Stimulated activated CD4-positive, alpha-beta T cell treated with anti-CD3 and anti-CD28 coated beads, Interleukin-1b, Interleukin-23, amount 100 ng/mL, for 4 hours (primary cell): ENCODE data around the gene SCAMP5.

Experiments used
- DNase-seq, 2 donors: peaks; one replicate each; pipeline ENCODE4 v3.0.0-alpha.2; 2020; ENCODE audit warnings: low read depth in 2 of 2

SCAMP5 gene

DNA sequence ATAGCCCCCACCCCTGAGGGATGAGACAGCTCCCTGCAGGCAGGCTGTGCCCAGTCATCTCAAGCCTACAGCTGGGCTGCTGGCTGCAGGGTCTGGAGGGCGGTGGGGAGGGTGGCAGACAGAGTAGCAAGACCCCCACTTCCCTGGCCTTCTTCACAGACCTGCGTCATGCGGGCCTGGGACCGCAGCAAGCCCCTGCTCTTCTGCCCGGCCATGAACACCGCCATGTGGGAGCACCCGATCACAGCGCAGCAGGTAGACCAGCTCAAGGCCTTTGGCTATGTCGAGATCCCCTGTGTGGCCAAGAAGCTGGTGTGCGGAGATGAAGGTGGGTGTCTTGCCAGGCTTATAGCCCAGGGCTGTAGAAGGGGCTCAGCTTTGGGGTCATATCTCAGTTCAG, 53.0 kb downstream of the SCAMP5 start:
- no peak for DNase-seq

DNA sequence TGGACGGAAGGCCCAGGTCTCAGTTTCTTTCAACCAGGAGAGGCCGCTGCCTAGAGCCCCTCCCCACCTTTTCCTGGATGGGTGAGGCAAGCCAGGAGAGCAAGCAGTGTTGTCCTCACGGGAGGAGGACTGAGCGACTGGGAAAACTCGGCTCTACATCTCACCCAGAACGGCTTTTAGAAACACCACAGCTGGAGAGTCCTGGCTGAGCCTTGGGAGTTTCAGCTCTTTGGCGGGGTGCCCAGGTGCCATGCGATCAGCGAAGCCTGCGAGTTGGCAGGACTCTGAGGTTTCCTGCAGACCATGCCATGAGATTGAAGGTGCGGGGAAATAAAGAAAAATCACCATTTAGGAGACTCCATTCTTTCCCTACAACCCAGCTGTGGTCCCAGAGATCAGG, 54.0 kb downstream of the SCAMP5 start:
- no peak for DNase-seq

DNA sequence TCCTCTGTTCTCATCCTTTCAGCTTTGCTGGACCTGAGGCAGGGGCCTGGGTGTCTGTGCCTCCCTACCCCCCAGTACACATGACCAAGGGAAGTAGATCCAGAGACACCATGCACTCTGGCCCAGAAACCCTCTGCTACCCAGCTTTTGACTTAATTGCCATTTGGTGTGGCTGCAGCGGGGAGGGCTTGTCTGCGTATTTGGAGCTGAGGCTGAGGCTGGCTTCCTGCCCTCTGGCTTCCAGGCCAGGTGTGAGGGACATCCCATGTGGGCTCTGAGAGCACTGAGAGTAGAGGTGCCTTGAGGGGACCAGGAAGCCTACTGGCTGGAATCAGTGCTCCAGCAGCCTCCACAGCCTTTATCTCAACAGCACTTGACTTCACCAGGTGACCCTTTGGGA, 54.9 kb downstream of the SCAMP5 start:
- DNase-seq = no peak

DNA sequence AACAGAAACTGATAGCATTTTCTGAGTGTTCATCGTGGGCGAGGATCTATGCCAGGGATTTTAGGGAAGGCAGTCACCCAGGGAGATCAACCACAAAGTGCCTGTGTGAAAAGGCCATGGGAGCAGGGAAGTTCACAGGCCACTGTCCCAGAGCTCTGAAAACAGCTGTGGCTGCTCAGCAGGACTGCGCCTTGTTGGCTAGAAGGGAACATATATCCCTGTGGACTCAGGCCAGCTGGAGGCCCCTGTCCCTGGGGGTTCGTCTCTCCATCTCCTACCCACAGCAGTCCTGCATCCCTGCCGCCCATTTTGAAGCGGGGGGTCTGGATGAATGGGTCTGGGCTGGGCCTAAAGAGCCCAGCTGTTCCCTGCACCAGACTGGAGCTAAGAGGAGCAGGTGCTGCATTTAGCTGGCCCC, 55.8 kb downstream of the SCAMP5 start:
- no peak for DNase-seq

DNA sequence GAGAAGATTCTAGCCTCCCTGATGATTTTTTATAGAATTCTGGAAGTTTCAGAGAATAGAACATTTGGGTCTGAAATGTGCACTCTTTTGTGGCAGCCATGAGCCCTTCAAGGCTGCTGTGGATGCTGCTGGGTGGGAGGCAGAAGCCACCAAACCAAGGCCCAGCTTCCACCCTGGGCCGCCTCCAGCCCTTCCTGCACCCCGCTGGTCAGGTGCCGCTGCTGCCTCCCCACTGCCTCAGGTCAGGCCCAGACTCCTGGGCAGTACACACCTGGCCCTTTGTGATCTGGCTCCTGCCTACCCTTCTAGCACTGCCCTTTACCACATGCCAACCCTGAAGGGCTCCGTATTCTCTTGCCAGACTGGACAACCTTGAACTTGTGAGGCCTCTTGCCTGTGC, 56.3 kb downstream of the SCAMP5 start:
- DNase-seq = no peak

DNA sequence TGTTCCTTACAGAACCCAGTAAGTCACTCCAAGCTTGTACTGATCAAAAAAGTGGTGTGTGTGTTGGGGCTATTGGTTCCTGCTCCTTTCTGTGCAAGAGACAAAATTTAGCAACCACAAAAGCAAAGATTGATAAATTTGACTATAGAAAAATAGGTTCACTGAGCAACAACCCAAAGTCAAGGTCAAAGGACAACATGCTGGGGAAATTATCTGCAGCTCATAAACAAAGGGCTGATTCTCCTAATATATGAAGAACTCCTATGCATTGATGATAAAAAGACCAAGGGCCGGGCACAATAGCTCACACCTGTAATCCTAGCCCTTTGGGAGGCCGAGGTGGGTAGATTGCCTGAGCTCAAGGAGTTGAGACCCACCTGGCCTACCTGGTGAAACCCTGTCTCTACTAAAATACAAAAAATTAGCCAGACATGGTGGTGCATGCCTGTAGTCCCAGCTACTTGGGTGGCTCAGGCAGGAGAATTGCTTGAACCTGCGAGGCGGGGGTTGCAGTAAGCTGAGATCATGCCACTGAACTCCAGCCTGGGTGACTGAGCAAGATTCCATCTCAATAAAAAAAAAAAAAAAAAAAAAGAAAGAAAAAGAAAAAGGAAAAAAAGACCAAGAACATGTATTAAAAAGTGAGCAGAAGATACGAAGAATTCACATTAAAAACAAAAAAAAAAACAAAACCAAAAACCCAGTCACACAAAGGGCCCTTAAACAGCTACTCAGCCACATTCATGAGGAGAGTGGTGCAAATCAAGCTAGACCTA, 57.8 kb downstream of the SCAMP5 start:
- DNase-seq = no peak

DNA sequence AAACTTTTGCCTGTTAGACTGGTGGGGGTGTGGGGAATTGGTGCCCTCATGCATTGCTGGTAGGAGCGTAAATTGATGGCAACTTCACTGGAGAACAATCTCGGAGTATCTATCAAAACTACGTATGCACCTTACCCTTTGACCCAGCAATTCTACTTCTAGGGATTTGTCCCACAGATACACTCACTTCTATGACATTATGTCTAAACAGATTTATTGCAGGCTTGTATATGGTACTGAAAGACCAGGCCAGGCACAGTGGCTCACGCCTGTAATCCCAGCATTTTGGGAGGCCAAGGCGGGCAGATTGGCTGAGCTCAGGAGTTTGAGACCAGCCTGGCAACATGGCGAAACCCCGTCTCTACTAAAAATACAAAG, 58.4 kb downstream of the SCAMP5 start:
- no peak for DNase-seq

DNA sequence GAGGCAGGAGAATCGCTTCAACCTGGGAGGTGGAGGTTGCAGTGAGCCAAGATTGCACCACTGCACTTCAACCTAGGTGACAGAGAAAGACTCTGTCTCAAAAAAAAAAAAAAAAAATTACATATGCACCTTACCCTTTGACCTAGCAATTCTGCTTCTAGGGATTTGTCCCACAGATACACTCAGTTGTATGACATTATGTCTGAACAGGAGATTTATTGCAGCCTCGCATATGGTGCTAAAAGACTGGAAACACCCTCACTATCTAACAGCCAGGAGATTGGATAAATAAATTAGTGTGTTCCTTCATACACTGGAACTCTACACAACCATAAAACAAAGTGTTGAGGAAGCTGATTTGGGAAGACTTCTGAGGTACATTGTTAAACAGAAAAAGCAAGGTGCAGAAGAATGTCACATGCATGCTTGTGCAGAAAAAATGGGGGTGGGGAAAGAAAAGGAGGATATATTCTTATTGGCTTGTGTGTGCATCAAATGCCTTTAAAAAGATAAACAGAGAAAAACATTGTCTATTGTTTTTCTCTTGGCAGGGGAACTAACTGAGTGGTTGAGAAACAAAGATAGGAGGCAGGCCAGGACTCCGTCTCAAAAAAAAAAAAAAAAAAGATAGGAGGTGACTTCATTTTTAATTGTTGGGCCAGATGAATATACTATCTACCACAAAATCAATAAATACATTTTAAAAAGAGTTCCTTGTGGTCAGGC, 59.0 kb downstream of the SCAMP5 start:
- no peak for DNase-seq

DNA sequence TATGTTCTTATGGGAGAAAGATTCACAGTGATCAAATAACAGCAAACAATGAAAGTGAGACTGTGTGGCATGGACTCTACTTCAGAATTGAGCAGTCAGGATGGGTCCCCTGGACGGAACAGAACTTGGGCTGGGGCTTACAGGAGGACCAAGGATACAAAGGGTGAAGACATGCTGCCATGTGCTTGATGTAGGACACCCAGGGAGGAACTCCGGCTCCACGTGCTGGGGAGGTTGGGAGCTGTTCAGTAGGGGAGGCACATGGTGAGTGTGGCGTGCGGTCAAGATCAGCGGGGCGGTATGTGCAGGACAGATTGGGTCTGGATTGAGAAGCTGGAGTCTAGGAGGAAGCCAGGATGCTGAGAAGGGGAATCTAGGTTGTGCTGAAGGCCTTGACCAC, 60.7 kb downstream of the SCAMP5 start:
- DNase-seq = no peak

DNA sequence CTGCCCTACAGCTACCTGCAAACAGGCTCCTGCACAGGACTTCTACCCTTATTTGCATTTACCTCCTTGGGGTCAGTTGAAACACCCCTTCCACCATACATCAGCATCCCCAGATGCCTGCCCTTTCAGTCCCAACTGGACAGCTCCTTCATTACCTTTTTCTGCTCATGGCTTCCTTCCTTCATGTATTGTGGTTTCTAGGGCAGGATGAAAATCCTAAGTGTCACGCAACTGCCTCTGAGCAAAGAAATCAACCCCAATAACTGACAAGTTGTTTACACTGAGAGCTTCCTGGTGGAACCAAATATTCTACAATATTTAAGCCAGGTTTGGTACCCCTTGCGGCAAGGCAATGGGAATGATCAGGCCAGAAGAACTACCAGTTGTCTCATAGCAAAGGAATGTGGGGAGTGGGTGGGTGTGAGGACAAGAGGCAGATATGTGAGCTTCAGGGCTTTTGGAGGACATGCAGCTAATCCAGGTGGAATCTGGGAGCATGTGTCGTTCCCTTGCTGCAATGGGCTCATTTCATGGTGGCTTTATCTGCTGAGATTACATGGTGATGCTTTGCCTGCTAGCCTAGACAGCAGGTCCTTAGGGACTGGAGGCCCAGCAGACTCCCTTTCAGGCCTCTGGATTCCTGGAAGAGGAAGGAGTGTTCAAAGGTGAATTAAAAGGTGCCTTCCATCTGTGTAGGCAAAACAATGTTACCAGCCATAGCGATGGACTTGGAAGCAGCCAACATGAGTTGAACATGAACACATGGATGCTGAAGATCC, 63.0 kb downstream of the SCAMP5 start:
- no peak for DNase-seq

DNA sequence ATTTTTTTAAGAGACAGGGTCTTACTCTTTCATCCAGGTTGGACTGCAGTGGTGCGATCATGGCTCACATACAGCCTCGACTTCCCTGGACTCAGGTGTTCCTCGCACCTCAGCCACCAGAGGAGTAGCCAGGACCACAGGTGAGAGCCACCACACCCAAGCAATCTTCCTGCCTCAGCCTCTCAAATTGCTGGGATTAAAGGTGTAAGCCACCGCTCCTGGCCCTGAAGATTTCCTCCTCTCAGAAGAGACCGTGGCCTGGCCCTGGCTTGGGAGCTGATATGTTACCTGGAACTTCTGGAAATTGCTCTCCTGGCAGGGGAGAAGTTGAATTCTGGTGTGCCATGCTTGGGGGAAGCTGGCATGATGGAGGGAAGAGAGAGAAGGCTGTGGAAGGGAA, 64.2 kb downstream of the SCAMP5 start:
- DNase-seq = no peak

DNA sequence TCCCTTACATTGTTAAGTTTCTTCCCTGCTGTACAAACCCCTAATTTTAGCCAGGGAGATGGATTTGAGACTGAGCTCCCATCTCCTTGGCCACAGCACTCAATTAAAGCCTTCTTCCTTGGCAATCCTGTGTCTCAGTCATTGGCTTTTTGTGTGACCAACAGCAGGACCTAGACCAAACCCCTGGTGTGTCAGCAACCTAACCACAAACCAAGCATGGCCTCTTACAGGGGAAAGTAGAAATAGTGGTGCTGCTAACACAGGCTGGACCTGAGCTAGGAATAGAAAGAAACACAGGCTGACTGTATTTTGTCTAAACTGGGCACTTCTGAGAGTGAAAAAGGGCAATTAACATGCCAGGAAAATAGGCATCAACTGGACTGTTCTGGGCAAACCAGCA, 65.9 kb downstream of the SCAMP5 start:
- no peak for DNase-seq

DNA sequence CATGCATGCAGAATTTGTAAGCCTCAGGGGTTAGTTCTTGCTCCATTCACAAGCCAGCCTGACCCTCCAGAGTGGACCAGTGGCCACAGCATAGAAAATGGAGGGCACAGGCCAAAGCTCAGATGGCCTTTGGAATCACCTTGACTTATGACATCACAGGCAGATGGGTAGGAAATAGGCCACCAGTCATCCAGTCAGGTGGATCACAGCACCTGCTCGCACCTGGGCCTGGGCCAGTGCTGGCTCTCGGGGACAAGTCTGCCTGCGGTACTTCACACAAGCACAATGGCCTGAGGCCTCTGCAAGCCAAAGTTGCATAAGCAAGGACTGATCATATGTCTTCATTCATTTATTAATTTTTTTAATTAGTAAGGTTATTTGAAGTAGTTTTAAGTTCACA, 67.3 kb downstream of the SCAMP5 start:
- DNase-seq = no peak

DNA sequence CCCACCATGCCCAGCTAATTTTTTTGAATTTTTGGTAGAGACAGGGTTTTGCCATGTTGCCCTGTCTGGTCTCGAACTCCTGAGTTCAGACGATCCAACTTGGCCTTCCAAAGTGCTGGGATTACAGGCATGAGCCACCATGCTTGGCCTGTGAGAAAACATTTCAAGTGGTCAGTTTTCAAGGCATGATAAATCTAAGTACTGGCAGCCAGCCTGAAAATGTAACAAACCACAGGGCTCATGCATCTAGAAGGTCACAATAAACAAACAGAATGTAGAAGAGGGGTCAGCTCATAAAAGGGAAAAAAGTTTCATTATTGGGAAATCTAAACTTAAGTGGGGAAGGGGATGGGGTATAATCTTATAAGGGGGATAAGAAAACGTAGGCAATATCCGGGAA, 68.0 kb downstream of the SCAMP5 start:
- no peak for DNase-seq

DNA sequence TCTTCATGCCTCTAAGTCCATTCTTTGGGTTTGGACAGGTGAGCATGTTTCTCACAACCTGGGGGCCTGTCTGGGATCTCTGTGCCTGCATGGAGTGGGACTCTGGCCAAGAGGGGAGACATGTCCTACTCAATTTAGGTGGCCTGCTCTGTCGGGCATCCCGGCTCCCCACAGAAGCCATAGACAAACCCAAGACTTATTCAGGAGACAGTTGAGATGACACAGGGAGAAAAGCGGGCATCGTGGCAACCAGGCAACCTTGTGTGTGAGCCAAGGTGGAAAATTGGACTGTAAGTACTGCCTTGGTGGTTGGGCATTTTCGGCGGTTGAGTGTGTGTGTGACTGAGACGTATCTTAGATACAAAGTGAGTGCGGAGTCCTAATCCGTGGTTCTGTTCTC, 68.5 kb downstream of the SCAMP5 start:
- DNase-seq = no peak

DNA sequence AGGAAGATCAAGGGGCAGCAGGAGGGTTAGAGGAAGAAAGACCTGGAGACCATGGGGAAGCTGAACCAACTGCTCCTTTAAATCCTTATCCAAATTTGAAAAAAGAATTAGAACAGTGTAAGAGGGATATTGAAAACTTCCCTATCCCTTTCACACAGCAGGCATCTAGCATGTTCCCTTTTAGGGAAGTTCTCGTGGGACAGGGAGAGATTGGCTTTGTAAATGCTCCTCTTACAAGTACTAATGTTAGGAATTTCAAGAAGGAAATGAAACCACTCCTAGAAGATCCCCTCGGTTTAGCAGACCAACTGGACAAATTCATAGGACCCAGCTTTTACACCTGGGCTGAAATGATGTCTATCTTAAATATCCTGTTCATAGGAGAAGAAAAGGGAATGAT, 69.5 kb downstream of the SCAMP5 start:
- no peak for DNase-seq

DNA sequence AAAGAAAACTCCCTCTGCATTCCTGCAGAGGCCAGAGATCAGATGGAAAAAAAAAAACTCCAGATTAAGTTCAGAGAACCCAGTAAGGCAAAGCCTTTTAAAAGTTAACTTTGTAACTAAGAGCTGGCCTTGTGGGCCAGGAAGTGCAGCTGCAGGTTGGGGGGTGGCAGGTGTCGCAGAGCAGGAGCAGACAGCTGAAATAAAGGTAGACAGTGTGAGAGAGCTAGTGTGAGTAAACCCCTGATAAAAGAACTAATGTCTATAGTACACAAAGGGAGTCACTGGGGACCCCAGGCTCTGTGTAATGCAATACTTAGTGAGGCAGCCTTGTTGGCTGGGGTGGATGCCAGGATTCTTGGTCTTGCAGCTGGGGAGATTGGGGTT, 70.1 kb downstream of the SCAMP5 start:
- DNase-seq = no peak

DNA sequence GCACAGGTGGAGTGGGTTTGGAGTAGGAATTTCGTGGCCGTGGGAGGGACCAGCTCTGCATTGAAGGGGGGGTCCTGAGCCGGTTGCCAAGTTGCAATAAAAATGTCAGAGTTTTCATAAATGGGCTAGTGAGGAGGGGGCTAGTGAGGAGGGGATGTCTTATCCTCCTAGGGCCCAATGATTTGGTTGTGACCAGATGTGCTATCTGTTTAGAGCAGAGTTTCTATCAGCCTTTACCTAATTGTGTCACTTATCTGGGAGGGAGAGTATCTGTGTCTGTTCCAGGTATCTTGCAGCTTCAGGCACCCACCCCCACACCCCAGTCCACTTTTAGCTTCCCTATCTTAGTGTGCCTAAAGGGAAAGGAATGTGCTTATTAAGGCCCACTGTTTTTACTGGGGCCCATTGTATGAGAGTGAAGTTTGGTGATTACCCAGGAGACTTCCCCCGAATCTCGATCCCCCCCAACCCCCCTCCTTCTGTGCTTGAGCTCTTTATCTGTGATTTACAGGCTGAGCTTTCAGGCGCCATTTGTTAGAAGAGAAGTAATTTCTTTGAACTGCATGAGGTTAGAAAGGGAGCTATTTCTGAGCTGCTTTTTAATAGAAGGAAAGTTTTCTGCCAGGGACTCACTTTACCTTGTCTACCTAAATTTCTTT, 70.6 kb downstream of the SCAMP5 start:
- DNase-seq = no peak

DNA sequence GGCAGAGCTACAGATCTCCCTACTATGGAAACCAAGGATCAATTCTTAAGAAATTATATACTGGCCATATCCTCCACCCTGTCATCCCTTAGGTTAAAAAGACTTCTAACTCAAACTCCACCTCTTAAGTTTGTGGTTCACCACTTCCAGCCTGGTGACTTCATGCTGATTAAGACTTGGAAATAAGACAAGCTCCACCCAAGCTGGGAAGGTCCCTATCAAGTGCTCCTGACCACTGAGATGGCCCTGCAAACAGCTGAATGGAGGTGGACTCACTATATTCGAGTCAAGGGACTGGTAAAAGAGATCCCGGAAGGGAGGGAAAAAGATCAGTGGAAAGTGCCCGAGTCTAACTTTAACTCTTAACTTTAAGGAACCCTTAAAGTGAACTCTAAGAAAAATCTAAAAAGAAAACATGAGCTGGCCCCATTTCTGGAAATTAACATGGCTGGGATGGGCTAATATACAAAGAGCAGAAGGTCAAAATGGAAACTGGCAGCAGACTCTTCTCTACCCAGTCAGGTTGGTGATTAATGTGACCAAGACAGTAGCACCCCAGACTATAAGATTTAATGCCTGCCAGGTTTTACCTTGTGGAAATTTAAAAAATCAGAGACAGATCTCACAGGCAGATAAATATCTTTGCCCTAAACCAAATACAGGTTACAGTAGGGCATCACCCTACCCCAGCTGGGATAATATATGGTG, 71.9 kb downstream of the SCAMP5 start:
- DNase-seq = no peak

DNA sequence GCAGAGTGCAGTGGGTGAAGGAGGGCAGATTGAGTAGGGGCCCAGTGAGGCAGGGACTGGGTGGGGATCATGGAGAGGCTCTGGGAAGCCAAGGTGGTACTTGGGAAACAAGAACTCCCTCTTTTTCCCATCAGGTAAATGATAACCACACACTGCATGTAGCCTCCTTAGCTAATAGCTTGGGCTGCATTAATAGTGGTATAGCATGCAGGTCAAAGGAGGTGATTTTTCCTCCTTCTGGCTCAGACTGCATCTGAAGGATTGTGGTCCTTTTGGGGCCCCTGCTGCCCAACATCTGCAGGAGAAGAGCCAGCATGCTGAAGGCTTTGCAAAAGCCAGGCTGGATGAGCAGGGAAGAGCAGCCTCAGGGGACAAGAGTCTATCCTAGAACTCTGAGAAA, 73.4 kb downstream of the SCAMP5 start:
- DNase-seq = no peak

DNA sequence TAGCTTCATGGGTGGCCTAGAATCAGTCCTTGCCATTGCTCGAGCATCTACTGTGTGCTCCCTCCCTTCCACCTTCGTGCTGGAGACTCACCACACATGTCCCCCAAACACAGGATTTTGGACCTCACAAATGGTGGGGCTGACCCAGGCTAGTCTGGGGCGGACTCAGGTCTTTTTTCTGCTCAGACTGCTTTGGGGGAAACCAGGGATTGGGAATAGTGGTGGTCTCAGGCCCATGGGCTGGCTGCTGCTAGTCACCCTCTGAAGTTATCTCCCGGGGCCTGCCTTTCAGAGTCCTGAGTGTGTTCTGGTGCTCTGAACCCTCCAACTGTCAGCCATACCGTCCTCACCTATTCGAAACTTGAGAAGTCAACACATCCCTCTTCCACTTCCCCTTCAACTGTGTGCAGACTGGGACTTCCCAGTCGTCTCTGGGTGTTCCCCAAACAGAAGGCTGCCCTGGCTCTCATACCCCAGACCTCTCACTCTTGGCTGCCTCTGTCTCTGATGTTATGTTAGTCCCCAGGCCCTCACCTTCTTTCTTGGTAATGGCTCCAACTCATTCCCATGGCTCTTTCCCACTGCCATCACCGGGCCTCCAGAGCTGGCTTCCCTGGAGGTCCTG, 74.0 kb downstream of the SCAMP5 start:
- no peak for DNase-seq
